Stimulated activated naive CD8-positive, alpha-beta T cell treated with anti-CD3 and anti-CD28 coated beads, Interleukin-15, Interleukin-2, amounts not matched to agents 100 ng/mL and 50 ng/mL, for 24 hours (primary cell): Measurements from ENCODE around the gene SNAI1.
"Not testable (repeated sequence)": the region's sequence is repeated elsewhere in the genome, so short reads cannot be mapped to it uniquely, and the experiment has no call there.

ENCODE experiments used
- H3K27ac Mint-ChIP-seq: one replicate; pipeline ENCODE4 v1.8.0; 2021; ENCODE audit warnings: mild to moderate bottlenecking, mixed read lengths
- H3K27me3 Mint-ChIP-seq: one replicate; pipeline ENCODE4 v1.8.0; 2021; ENCODE audit warnings: mixed read lengths
- H3K36me3 Mint-ChIP-seq: one replicate; pipeline ENCODE4 v1.8.0; 2021; ENCODE audit warnings: low read depth, mixed read lengths
- H3K4me1 Mint-ChIP-seq: one replicate; pipeline ENCODE4 v1.8.0; 2021; ENCODE audit warnings: low read depth, mixed read lengths
- H3K4me3 Mint-ChIP-seq: one replicate; pipeline ENCODE4 v1.8.0; 2021; ENCODE audit warnings: mild to moderate bottlenecking, mixed read lengths
- H3K9me3 Mint-ChIP-seq: one replicate; pipeline ENCODE4 v1.8.0; 2021; ENCODE audit warnings: mixed read lengths

SNAI1 gene

GRCh38 chr20:50009521-50010454 lies 27.0 kb downstream of the SNAI1 start:
- no peaks in the 10 kb centered on the region for H3K36me3 Mint-ChIP-seq
- no peak overlapping the region for H3K27ac Mint-ChIP-seq
- no peaks in the 10 kb centered on the region for H3K9me3 Mint-ChIP-seq
- peaks cover 18% of the 10 kb centered on the region for H3K4me1 Mint-ChIP-seq
- no peak overlapping the region for H3K4me3 Mint-ChIP-seq
- peaks cover 16% of the 10 kb centered on the region for H3K27me3 Mint-ChIP-seq

- not testable (repeated sequence) for H3K4me3 Mint-ChIP-seq, H3K27ac Mint-ChIP-seq, H3K36me3 Mint-ChIP-seq, H3K9me3 Mint-ChIP-seq
- H3K4me1 Mint-ChIP-seq: peaks cover 11% of the 10 kb centered on the region
- peaks cover 16% of the 10 kb centered on the region for H3K27me3 Mint-ChIP-seq
Observed at GRCh38 chr20:50011597-50011996, 28.8 kb downstream of the SNAI1 start.

DNA sequence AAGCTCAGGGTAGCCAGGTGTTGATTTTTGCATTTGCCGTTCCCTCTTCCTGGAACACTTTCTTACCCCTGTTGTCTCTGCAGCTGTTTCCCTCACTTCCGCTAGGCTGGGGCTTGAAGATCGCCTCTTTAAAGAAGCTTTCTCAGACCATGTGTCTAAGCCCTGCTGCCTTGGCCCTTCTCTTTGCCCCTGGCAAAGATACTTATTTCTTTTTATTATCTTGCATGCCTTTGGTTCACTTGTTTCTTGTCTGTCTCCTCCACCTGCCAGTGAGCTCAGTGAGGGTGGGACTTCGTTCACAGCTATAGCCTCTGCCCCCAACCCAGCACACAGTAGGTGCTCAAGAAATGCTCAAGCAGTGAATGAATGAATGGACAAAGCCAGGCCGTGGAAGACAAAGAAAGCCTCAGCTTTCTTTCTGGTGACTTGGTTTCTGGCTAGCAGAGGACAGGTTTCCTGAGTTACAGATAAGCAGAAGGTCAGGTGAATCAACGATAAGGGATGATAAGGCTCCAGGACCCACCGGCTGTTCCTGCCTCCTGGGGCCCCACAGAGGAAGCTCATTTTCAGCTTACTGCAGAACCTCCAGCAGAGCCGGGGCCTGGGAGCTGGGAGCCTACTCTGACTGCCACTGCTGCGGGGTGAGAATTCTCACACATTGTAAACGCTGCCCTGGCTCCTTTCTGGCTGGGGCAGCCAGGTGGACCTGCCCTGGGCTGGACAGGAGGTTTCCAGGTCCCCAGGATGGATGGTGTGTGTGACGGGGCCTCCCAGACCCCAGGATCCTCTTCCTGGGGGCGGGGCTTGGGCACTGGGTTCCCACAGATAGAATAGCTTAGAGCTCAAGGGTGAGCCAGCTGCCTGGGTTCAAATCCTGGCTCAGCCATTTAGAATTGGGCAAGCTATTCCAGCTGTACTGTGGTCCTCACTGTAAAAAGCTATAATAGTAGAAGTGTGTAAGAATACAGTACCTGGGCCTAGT lies 29.8 kb downstream of the SNAI1 start:
- Mint-ChIP-seq H3K36me3 (no peaks in the 10 kb centered on the region), H3K27ac (no peak overlapping the region), H3K4me1 (peaks cover 11% of the 10 kb centered on the region), H3K27me3 (peaks cover 11% of the 10 kb centered on the region), H3K9me3 (no peaks in the 10 kb centered on the region), H3K4me3 (no peak overlapping the region)

- Mint-ChIP-seq H3K9me3 (no peaks in the 10 kb centered on the region), H3K27me3 (peaks cover 8% of the 10 kb centered on the region), H3K27ac (no peak overlapping the region), H3K4me1 (peaks cover 11% of the 10 kb centered on the region), H3K36me3 (no peaks in the 10 kb centered on the region), H3K4me3 (no peak overlapping the region)
Observed at GRCh38 chr20:50013976-50014375, 31.2 kb downstream of the SNAI1 start.

GRCh38 chr20:50014570-50015562 lies 32.1 kb downstream of the SNAI1 start:
- no peak overlapping the region for H3K4me3 Mint-ChIP-seq
- H3K27me3 Mint-ChIP-seq: peaks cover 8% of the 10 kb centered on the region
- H3K9me3 Mint-ChIP-seq: no peaks in the 10 kb centered on the region
- H3K36me3 Mint-ChIP-seq: no peaks in the 10 kb centered on the region
- H3K27ac Mint-ChIP-seq: no peak overlapping the region
- peaks cover 11% of the 10 kb centered on the region for H3K4me1 Mint-ChIP-seq

GRCh38 chr20:50015636-50015992 lies 32.8 kb downstream of the SNAI1 start:
- Mint-ChIP-seq H3K4me1 (peaks cover 11% of the 10 kb centered on the region), H3K4me3 (no peak overlapping the region), H3K9me3 (no peaks in the 10 kb centered on the region), H3K36me3 (no peaks in the 10 kb centered on the region), H3K27me3 (peaks cover 4% of the 10 kb centered on the region), H3K27ac (no peak overlapping the region)

GRCh38 chr20:50015993-50016770 lies 33.4 kb downstream of the SNAI1 start:
- Mint-ChIP-seq H3K36me3 (no peaks in the 10 kb centered on the region), H3K27me3 (peaks cover 4% of the 10 kb centered on the region), H3K4me3 (no peak overlapping the region), H3K4me1 (peaks cover 11% of the 10 kb centered on the region), H3K9me3 (no peaks in the 10 kb centered on the region), H3K27ac (no peak overlapping the region)

GRCh38 chr20:50017160-50017559 lies 34.4 kb downstream of the SNAI1 start:
- H3K27me3 Mint-ChIP-seq: peaks cover 3% of the 10 kb centered on the region
- no peaks in the 10 kb centered on the region for H3K36me3 Mint-ChIP-seq
- H3K4me1 Mint-ChIP-seq: peaks cover 9% of the 10 kb centered on the region
- no peak overlapping the region for H3K4me3 Mint-ChIP-seq
- no peaks in the 10 kb centered on the region for H3K9me3 Mint-ChIP-seq
- H3K27ac Mint-ChIP-seq: no peak overlapping the region

DNA sequence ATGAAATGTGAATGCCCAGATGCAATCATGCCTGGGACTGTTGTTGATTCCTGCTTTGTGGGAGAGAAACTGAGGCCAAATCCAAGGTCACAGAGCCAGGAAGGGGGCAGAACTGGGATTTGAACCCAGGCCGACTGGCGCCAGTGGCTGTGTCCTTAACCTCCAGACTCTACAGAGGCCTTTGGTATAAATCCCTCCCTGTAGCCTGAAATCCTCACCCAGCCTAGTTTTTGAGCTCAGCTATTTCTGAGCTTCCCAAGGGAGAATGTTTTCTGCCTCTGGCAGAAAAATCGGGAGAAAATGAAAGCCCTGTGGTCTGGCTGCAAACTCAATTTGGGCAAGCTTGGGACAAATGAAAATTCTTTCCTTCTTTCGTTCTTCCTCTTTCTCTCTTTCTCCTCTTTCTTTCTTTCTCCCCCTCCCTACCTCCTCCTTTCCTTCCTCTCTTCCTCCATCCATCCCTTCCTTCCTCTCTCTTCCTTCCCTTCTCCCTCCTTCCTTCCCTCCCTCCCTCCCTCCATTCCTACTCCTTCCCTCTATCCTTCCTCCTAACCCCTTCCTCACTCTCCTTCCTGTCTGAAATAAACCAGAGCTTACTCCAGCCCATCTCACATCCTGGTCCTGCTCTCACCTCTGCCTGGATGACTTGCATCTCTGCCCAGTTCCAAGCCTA lies 34.9 kb downstream of the SNAI1 start:
- no peak overlapping the region for H3K4me3 Mint-ChIP-seq
- peaks cover 3% of the 10 kb centered on the region for H3K4me1 Mint-ChIP-seq
- H3K27me3 Mint-ChIP-seq: no peaks in the 10 kb centered on the region
- no peaks in the 10 kb centered on the region for H3K36me3 Mint-ChIP-seq
- no peaks in the 10 kb centered on the region for H3K9me3 Mint-ChIP-seq
- H3K27ac Mint-ChIP-seq: no peak overlapping the region

- no peaks in the 10 kb centered on the region for H3K36me3 Mint-ChIP-seq
- H3K4me1 Mint-ChIP-seq: peaks cover 4% of the 10 kb centered on the region
- no peaks in the 10 kb centered on the region for H3K9me3 Mint-ChIP-seq
- no peak overlapping the region for H3K27ac Mint-ChIP-seq
- no peak overlapping the region for H3K4me3 Mint-ChIP-seq
- H3K27me3 Mint-ChIP-seq: no peaks in the 10 kb centered on the region
Observed at GRCh38 chr20:50019466-50020256, 36.9 kb downstream of the SNAI1 start.

DNA sequence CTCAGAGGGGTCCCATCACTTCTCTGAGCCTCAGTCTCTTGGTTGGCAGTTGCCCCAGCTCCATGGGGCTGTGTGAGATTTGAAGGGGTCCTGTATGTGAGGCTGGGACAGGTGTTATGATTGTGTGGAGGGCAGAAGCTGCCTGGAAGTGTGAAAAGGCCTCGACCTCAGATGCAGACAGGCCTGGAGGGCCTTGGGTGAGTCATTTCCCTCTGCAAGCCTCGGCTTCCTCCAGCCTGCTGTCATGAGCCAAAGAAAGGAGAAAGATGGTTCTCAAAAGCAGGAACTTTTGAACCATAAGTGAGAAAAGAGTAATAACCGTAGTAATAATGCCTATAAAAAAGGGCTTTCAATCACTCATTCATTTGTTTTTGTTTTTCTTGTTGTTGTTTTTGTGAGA lies 37.5 kb downstream of the SNAI1 start:
- H3K4me3 Mint-ChIP-seq: no peak overlapping the region
- no peak overlapping the region for H3K27ac Mint-ChIP-seq
- no peaks in the 10 kb centered on the region for H3K36me3 Mint-ChIP-seq
- peaks cover 4% of the 10 kb centered on the region for H3K4me1 Mint-ChIP-seq
- no peaks in the 10 kb centered on the region for H3K27me3 Mint-ChIP-seq
- H3K9me3 Mint-ChIP-seq: no peaks in the 10 kb centered on the region

DNA sequence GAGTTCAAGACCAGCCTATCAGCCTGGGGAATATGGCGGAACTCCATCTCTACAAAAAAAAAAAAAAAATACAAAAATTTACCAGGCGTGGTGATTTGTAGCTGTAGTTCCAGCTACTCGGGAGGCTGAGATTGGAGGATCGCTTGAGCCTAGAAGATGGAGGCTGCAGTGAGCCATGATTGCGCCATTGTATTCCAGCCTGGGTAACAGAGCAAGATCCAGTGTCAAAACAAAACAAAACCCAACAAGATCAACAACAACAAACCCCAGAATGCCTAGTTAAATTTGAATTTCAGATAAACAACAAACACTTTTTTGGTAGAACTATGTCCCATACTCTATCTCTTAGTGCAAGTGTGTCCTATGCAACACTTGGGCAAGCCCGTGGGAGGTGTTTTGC lies 39.9 kb downstream of the SNAI1 start:
- H3K9me3 Mint-ChIP-seq: no peaks in the 10 kb centered on the region
- no peaks in the 10 kb centered on the region for H3K27me3 Mint-ChIP-seq
- no peak overlapping the region for H3K4me3 Mint-ChIP-seq
- H3K4me1 Mint-ChIP-seq: peaks cover 4% of the 10 kb centered on the region
- H3K36me3 Mint-ChIP-seq: no peaks in the 10 kb centered on the region
- H3K27ac Mint-ChIP-seq: no peak overlapping the region
